GM12873 (cell line): ENCODE measurements around the gene CNTNAP5.

Source experiments
- TF ChIP-seq, protein P1 (sequence below): IDR thresholded peaks from 2 replicates; pipeline ENCODE4 v1.5.1; 2012; ENCODE audit warnings: low read depth, mild to moderate bottlenecking, moderate library complexity, low read length, control low read depth; ENCODE audit not compliant: insufficient read depth; ENCODE audit errors: missing control alignments

The CNTNAP5 gene

DNA sequence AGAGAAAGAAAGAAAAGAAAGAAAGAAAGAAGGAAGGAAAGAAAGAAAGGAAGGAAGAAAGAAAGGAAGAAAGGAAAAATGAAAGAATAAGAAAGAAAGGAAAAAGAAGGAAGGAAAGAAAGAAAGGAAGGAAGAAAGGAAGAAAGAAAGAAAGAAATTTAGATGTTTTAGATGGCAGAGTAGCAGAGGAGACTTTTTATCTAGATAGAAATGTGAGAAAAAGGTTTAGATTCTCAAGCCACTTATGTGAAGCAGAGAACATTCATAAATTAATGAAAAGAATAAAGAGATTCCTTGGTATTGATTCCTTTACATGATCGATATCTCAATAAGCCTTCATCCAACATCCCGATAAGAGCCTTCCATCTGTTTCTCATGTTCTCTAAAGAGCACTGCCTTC lies 513.5 kb downstream of the CNTNAP5 start:
- TF ChIP-seq, protein P1, sequence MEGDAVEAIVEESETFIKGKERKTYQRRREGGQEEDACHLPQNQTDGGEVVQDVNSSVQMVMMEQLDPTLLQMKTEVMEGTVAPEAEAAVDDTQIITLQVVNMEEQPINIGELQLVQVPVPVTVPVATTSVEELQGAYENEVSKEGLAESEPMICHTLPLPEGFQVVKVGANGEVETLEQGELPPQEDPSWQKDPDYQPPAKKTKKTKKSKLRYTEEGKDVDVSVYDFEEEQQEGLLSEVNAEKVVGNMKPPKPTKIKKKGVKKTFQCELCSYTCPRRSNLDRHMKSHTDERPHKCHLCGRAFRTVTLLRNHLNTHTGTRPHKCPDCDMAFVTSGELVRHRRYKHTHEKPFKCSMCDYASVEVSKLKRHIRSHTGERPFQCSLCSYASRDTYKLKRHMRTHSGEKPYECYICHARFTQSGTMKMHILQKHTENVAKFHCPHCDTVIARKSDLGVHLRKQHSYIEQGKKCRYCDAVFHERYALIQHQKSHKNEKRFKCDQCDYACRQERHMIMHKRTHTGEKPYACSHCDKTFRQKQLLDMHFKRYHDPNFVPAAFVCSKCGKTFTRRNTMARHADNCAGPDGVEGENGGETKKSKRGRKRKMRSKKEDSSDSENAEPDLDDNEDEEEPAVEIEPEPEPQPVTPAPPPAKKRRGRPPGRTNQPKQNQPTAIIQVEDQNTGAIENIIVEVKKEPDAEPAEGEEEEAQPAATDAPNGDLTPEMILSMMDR: no peak

GRCh38 chr2:124540805-124541204 lies 515.7 kb downstream of the CNTNAP5 start:
- TF ChIP-seq, protein P1: no peak

DNA sequence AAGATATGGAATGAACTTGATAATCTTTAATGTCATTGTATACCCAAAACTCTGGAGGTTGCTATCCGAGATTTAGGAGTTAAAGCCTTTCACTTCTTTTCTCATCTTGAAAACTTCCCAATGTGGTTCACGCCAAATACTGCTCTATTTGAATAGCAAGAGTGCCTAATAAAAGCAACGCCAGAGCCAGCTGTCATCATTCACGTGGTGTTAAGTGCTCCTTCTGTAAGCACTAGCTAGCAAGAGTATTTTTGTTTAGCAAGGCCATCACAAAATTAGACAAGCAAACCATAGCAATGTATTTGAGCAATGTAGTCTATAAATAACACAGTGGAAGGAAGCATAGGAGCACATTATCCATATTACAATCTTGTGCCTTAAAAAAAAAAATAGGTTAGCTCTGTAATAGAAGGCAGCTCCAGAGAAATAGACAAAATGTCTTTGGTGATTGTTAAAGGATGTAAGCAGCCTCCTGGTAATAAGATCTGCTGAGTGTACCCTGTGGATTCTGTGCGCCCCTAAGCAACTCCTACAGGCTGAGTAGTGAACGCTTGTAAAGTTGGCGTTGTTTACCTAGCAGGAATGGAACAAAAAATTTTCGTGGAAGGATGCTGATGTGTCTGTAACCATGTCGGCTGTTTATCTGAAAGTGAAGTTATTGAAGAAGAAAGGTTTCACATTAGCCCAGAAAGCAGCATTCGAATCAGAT lies 518.0 kb downstream of the CNTNAP5 start:
- TF ChIP-seq, protein P1: no peak

DNA sequence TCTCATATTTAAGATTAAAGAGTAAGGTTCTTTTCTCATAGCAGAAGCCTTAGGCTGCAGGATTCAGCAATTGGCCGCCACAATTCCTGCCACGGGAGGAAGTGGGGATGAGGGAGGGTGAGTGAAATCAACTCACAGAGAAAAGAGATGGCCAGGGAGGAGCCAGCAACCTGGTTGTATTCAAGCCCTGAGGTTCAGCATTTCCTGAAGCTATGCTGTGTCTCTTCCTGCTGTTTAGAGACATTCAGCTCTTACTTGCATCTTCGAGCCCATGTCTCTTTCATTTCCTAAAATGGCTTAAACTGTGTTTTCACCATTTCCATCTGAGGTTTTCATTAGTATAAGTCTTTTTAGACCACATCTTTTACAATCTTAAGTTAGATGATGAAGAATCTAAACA lies 522.6 kb downstream of the CNTNAP5 start:
- TF ChIP-seq, protein P1: no peak

DNA sequence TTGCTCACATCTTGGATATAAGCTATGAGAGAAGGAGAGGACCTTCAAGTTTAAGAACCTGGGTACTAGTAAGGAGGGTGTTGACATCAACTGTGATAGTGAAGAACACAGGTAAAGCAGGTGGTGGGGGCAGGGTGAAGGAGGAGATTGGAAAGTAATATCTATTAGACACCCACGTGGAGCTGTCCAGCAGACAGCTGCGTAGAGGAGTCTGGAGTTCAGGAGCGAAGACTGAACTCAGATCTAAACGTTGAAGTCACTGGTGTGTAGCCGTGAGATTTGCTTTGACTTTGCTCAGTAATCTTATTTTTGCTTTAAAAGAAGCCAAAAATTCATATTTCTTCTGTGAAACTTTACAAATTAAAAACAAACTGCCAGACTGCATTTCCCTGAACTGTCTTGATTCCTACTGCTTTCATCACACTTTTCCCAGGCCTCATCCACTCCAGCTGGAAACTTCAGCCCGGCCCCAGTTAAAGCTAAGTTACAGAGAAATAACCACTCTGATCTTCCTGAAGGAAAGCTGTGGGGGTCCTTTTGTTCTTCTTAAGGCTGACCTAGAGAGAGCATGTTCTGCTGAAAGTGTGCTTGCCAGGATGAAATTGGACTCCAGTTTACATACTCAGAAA lies 533.3 kb downstream of the CNTNAP5 start:
- TF ChIP-seq, protein P1: no peak

- TF ChIP-seq, protein P1: no peak
These were observed 534.1 kb downstream of the CNTNAP5 start for GRCh38 chr2:124559236-124559635.

DNA sequence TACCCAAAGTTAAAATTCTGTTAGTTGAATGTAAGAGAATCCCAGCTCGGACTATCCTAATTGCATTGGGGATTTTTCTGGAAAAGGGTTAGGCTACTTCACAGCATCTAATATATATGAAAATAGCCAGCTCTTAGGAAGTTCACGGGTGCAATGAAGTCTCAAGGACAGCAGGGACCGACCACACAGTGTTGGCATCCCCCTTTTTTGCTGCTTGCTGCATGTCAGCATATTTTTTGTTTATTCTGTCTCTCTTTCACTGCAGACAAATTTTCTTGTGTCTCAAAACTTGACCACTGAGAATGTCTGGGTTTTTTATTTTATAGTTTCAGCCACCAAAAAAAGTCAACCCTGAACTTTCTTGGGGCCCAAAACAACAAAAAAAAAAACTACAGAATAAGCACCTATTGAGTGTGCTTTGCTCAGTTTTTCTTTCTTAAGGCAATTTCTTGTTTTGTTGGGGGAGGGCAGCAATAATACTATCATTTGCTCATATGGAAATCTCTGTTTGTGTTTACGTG lies 535.6 kb downstream of the CNTNAP5 start:
- TF ChIP-seq, protein P1: no peak
